ENCODE results near the gene CCNYL1.

GRCh38 chr2:207754498-207755383 lies 43.3 kb downstream of the CCNYL1 start:
- TF ChIP-seq CTCF (IDR thresholded peaks at IDR 0.05), result no peak
- TF ChIP-seq POLR2A (IDR thresholded peaks at IDR 0.05), result no peak

Measured in vagina (tissue), 2 donors.